Stimulated activated CD4-positive, alpha-beta T cell treated with anti-CD3 and anti-CD28 coated beads, Interleukin-4, amount 100 ng/mL, for 1 hour (primary cell): ENCODE results near the gene DIP2C.
"Not testable (repeated sequence)": the region's sequence is repeated elsewhere in the genome, so short reads cannot be mapped to it uniquely, and the experiment has no call there.

Experiments
- DNase-seq: peaks from one replicate; pipeline ENCODE4 v3.0.0-alpha.2; 2020

The DIP2C gene

DNA sequence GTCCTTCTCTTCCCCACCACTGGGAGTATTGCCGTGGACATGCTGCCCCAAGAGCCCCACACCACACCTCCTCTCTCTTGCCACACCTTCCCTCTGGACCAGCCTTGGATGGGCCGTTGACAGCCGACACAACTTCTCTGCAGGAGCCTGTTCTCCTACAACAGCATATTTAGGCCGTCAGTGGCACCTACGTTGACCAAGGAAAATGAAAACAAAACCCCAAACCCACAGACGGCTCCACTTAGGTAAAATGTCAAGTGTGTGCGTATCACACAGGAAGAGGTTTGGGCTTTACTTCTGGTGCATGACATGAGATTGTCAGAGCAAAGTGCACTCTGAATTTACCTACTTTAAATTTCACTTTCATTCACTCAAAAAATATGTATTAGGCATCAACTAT, 307.7 kb downstream of the DIP2C start:
- DNase-seq, result no peak

DNA sequence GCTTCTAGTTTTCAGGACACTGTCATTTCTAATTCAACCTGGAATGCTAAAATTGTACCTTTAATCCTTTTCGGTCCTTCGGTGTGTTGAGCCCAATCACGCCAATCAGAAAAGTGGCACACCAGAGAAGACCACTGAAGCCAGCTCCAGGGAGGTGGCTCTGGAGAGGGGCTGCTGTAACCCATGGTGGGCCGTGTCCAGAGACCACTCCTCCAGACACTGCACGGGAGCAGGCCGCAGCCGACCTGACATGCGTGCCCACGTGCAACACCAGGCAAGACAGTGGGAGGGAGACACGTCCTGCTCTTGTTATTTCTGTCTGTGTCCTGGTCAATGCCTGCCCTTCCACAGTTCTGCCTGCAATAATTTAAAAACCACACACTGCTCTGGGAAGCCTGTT, 308.1 kb downstream of the DIP2C start:
- no peak for DNase-seq

DNA sequence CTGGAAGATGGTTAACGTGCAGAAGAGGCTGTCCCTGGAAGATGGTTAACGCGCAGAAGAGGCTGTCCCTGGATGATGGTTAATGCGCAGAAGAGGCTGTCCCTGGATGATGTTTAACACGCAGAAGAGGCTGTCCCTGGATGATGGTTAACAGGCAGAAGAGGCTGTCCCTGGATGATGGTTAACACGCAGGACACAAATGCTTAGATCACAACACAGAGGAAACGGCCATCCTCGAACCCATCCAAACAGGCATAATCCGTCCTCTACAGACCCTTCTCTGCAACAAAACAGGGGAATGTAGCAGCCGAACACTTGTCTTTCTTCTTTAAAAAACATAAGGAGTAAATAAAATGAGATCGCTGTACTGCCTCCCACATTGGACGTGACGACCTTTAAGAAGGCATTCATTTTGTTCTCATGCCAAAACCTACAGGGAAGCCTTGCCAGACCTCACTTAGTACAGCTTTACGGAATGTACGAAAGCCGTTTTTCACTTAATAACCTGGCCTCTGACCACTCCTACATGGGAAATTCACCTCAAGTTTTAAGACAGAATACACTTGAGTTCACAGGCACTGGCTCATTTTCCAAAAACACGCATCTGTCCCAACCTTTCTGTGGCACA, 309.0 kb downstream of the DIP2C start:
- DNase-seq, result no peak

DNA sequence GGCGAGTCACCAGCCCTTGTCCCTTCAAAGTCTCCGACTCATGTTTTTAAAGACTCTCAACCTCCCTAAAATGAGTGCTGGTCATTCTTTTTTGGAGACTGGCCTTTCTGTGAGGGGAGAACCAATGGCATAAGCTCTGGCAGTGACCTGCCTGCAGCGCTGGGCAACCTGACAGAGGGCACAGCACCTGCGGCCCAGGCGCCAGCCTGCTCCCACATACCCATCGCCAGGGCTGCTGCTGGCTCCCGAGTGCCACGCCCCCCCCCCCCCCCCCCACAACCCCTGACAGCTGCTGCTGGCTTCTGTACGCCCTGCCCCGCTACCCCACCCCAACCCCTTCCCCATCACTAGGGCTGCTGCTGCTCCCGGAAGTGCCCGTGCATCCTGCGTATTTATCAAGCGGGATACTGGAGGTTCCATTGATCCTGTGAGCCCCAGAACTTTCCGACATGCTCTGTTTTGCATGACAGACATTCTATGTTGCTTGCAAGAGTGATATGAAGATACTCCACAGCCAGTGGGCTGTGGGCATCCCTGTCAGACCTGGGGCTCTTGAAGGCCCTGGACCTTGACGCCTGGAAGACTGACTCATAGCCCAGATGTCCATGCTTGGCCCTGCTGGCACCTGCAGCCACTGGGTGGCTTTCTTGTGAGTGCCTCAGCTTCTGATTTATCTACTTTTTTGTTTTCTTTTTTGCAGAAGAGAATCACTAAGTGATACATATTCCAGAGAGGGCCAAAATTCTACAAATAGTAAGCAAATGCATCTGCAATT, 310.4 kb downstream of the DIP2C start:
- DNase-seq, result no peak

DNA sequence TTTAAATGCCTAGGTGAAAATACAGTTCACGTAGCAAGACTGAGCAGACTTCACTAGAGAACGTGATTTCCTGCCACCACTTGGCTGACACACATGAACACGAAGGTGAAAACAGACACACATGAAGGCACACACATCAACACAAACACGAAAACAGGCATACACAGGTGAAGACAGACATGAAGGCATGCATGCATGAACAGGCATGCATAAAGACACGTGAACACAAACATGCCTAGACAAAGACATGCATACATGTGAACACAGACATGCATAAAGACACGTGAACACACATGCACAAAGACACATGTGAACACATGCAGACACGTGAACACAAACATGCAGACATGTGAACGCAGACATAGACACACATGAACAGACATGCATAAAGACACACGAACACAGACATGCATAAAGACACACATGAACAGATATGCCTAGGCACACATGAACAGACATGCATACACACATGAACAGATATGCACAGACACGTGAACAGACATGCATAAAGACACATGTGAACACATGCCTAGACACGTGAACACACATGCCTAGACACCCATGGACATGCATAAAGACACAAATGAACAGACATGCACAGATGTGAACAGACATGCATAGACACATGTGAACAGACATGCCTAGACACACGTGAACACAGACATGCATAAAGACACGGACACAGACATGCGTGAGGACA, 311.1 kb downstream of the DIP2C start:
- no peak for DNase-seq

DNA sequence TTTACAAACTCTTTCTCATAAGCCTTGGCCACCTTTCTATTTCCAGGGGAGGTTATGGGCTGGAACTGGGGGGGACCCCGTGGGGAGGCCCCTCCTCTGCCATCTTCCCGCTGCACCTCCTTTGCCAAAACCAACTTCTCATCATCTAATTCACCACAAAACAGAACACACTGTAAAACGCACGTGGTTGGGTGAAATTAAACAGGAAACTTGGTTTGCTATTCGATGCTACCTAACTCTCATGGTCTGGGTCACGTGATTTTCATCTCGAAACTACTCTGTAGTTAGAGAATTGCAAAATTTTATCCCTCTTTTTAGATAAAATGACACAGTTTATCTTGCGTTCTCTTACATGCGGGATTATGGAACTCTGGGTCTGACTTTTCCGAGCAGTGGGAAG, 312.2 kb downstream of the DIP2C start:
- no peak for DNase-seq

DNA sequence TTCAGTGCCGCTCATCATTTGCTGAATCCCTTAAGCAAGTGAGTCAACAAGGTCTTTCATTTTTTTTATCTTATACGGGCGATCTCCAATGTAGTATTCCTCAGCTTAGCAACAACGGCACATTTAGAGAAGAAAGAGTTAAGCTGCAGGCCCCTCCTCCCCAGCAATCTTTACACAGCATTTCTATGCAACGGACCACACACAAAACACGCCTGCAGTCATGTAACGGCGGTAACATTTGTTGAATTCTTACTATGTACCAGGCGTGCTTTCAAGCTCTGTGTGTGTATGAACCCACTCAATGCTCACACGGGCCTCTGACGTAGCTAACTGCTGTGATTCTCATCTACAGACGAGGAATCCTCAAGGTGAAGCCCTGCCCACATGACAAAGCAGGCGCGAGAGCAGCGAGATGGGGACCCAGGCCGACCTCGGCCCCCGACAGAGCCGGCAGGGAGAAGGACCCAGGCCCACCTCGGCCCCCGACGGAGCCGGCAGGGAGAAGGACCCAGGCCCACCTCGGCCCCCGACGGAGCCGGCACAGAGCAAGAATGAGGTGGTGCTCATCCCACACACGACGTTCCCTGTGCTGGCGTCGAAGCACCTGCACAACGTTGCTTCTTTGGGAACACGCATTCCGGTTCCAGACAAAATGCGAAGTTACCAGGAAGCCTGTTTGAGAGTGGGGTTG, 313.5 kb downstream of the DIP2C start:
- no peak for DNase-seq

DNA sequence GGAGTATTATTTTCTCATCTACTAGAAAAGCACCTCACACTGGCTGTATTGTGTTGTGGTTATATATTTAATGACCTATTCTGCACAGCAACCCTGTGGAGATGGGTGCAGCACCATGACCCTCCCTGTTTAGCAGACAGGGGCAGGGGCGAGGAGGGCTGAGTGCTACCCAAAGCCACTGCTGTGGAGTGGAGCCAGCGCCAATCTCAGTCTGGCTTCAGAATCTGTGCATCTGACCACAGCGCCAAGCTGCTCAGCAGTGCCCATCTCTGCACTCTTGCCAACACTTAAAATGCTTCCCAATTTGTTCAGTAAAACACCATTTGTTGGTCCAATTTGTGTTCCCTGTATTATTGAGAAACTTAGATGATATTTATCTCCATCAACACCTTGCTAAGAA, 315.1 kb downstream of the DIP2C start:
- DNase-seq, result no peak

DNA sequence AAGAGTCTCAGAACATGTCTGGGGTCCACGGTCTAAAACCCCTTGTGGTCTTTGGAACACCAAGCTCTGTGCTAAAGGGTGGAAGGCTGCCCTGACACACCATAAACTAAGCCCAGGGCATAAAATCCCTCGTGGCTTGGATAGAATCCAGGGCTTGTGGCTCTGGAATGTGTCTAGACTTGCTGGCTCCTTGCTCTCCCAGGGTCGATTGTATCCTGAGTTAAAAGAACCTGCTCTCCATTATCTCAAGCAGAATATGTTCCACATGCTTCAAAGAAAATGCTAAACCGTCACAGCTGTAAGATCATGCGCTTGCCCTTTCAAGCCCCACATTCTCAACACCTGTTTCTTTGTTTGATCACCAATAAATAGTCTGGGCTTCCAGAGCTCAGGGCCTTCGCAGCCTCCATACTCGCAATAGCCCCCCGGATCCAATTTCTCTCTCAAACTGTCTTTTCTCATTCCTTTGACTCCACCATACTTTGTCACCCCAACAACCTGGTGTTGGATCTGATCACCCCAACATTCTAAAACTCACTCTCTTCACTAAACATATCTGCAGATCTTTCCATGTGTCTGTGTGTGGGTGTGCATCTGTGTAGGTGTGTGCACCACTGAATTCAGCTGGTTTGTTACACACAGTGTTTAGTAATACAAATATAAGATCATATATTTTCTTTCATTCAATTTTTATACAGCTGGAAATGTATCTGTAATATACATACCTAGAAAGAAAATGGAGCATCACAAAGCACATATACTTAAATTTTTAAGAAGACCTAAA, 315.8 kb downstream of the DIP2C start:
- DNase-seq, result no peak

DNA sequence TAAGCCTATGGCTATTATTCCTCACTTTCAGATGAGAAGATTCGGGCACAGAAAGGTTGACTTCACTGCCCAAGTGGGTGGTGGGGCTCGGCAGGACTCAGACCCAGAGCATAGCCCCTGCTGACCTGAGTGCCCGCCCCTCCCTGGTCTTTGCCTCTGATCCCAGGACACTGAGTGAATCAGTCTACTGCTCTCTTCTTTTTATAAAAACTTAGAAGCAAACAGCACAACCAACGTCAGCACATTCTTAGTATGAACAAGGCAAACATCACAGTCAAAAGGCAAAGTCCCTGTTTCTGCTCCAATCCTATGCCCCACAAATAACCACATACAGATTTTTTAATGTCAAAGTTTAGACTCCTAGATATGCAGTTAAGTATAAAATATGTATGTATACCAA, 316.5 kb downstream of the DIP2C start:
- no peak for DNase-seq

DNA sequence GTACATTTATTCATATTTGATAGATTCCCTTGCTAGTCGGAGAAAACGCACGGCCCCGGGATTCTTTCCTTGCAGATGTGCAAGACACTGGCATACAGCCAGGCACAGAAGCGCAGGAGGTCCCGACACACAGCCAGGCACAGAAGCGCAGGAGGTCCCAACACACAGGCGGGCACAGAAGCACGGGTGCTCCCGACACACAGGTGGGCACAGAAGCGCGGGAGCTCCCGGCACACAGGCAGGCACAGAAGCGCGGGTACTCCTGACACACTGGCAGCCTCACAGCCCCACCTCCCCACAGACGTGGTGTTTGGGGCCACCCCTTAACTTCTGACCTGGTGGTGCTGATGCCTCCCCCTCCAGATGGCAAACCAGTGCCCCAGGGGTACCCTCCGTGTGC, 316.9 kb downstream of the DIP2C start:
- no peak for DNase-seq

DNA sequence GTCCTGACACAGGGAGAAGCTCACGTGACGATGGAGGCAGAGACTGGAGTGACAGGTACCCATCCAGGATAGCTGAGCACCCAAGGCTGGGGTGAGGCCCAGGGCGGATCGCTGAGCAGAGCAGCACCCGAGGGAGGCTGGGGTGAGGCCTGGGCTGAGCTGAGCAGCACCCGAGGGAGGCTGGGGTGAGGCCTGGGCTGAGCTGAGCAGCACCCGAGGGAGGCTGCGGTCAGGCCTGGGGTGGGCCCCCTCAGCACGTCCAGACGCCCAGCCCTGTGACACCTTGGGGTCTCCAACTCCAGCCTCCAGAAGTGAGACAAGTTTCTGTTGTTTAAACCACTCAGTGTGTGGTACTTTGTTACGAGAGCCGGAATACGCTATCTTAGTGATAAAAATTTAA, 318.0 kb downstream of the DIP2C start:
- DNase-seq, result no peak

DNA sequence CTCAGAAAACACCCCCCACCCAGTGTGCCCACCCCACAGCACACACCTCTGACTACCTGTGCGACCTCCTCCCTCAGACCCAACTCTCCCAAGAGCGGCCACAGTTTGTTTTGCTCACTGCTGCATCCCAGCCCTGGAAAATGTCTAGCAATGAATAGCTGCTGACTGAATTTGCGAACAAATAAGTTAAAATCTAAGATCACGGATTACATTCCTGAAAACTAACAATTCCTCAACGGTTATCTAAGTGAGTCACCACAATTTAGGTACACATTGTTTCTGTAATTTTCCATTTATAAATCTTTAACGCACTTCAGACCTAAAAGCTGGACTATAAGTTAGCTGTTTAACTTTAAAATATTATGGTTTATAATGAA, 319.0 kb downstream of the DIP2C start:
- no peak for DNase-seq

DNA sequence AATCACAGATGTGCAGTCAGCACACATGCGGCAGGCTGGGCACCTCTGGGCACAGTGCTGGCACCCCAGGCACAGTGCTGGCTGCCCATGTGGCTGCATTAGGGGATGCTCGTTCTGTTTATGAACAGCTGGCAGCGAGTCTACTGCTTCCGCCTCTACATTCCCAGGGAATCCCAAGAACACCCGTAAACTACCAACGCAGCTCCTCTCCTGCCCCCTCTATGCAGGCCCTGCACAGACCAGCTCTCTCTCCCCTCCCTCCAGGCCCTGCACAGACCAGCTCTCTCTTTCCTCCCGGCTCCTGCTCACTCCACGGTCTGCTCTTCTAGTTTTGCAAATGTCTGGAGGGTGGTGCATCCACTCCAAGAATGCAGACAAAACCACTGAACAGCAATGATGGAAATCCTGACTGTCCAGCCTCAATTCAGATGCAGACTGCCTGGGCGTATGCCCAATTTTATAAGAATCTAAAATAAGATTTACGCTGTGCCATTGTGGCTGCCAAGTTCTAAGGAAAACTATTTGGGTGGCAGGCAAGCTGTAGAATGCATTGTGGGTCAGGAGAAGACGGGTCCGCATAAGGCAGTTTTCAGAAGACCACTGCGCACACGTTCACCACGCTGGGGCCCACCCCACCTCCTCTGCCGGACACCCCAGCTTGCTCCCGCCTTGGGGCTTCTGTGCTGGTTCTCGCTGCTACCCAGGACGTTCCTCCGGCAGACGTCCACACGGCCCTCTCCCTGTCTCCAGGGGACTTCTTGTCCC, 319.6 kb downstream of the DIP2C start:
- DNase-seq, result no peak

DNA sequence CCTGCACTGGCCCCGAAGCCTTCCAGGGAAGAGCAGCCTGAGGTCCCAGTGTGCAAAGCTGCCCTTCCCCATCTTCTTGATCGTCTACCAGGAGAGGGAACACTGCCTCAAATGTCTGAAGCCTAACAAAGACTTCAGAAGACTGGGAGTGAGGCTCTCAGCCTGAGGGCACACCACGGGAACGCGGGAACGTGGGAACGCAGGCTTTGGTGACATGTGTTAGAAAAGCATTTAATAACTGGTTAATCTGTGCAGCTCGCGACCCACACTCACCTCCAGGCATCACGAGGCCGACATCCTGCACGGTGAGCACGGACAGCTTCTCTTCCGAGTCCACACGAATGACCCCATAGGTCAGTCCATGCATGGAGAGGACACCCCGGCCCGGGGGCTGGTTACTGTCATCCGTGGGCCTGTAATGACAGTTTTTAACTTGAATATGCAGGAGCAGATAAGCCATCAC, 320.2 kb downstream of the DIP2C start:
- no peak for DNase-seq

DNA sequence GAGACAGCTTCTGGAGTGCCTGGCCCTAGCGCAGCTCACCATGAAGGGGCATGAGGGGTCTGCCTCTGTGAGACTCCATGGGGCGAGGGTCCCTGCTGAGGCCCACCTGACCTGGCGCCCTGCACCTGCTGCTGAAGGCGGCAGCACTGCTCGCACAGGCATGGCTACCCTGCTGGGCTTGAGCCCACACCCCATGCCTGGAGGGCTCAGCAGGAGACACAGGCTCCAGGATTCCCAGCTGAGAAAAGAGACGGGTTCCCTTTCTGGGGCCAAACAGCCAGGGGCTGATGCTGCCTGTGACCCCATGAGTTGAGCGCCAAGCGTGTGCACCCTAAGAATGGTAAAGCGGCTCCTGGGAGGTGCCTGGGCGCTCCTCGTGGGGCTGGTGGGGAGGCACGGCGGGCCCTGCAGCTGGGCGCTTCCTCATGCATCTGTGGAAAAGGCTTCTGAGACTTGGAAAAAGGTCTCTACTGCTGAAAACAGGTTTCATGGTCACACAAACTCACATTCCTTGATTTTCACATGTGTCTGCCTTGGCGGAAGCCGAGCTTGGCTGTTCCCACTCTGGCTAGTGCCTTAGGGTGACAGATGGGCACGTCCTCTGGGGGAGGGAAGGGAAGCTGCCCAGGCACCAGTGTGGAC, 320.8 kb downstream of the DIP2C start:
- no peak for DNase-seq

DNA sequence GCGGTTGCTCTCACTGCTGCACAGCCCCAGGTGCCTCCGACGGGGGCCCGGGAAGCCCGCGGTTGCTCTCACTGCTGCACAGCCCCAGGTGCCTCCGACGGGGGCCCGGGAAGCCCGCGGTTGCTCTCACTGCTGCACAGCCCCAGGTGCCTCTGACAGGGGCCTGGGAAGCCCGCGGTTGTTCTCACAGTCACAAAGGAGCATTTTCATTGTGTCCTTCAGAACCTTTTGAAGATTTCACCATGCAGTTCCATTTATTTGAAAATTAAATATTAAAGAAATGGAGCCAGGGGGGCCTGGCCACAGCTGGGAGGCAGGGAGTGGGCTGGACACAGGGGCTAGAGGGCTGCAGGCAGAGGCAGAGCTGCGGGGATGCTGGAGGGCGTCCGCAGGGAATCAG, 321.4 kb downstream of the DIP2C start:
- not testable (repeated sequence) for DNase-seq

DNA sequence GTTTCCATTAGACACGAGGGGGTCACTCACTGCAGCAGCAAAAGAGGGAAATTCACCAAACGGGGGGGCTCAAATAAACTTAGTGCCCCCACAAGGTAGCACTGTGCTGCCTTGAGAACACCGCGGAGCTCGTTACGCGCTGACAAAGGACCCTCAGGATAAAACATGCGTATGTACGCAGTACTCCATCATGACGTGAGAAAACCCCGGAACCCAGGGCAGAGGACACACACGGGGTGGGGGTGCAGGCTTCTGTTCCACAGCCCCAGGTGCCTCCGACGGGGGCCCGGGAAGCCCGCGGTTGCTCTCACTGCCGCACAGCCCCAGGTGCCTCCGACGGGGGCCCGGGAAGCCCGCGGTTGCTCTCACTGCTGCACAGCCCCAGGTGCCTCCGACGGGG, 321.8 kb downstream of the DIP2C start:
- no peak for DNase-seq

DNA sequence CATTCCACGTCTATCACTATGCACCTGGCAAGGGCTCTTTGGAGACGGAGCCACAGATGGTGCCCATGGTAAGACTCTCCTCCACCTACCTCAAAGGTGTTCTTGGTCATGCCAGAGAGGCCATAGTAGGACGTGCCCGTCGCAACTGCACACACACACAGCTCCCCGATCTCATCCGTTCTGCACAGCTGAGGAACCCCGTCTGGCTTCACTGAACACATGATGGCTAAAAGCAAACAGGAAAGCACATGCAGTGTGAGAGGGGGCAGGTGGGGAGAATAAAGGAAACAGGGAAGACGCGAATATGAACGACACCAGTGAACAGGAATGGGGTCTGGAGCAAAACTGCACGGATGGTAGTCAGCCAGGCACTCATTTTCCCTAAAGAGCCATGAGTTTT, 323.3 kb downstream of the DIP2C start:
- DNase-seq, result no peak

DNA sequence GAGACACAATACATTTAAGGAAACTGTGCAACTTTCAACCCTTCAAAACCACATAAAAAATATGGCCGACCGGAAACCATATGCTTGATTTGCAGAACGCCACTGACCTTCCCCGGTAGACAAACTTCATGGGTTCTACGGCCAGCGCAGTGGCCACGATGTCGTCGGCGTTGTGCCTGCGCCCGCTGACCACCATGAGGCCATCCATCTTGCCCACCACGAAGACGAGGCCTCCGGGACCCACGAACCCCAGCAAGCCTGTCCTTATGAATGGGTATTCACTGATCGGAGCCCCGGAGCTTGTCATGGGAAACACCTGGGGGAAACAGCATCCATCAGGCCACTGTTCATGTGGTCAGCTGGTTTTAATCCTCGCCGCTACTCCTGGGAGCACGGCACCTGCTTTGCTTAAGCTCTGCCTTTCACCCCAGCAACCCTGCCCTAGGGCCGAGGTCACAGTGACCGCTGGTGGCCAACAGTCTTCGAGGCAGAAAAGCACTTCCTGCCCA, 325.1 kb downstream of the DIP2C start:
- DNase-seq, result no peak

DNA sequence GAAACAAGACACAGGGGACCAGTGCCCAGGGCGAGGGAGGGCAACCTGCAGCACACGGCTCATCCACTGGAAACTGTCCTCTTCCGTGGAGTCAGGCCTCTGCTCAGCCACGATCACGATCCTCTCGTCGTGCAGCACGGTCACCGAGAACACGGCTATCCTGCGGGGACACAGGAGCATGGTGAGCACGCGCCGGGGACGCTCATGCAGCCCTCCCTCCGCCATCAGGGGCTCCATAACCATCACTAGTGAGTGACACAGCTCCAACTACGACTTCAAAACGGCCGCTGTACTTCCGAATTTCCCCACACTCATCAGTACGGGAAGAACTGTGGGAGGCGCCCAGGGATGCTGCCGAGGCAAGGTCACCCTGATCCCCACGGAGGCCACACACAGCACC, 326.3 kb downstream of the DIP2C start:
- DNase-seq, result no peak
